Left ventricle myocardium inferior (tissue), 1 donor: ENCODE results near the gene TBC1D4. TPM values are rescaled to one million over a fixed set of nuclear protein-coding genes. Genes with fewer than 3 reads are reported as not detected.

ENCODE experiments used
- DNase-seq: peaks from one replicate; pipeline ENCODE4 v3.0.0-alpha.2; 2020
- H3K27ac ChIP-seq: fragments of 200-600 bp; replicated peaks from 2 replicates; pipeline ENCODE4 v1.8.0; 2021
- H3K27me3 ChIP-seq: fragments of 200-600 bp; 2 replicates; pipeline ENCODE4 v1.8.0; 2021; ENCODE audit warnings: low read depth
- H3K36me3 ChIP-seq: fragments of 200-600 bp; 2 replicates; pipeline ENCODE4 v1.8.0; 2021
- H3K4me1 ChIP-seq: fragments of 200-600 bp; 2 replicates; pipeline ENCODE4 v1.8.0; 2021
- H3K4me3 ChIP-seq: fragments of 200-600 bp; 2 replicates; pipeline ENCODE4 v1.8.0; 2021; ENCODE audit warnings: mild to moderate bottlenecking, moderate library complexity
- H3K9me3 ChIP-seq: fragments of 200-600 bp; replicated peaks from 2 replicates; pipeline ENCODE4 v1.8.0; 2021
- CTCF ChIP-seq: fragments of 200-600 bp; IDR thresholded peaks from 2 replicates; pipeline ENCODE4 v1.8.0; 2021; ENCODE audit warnings: antibody characterized with exemption, mild to moderate bottlenecking, borderline replicate concordance
- intact Hi-C: fragments of 100-400 bp; cut with micrococcal nuclease; formaldehyde crosslinking; loops from one replicate; pipeline ENCODE4 v1.11.0; 2022
- total RNA-seq: library from RNA; stranded (reverse); fragmentation: NEBNext Ultra II Directional; extraction: Animal tissue kit (Norgen Biotek cat#: 25700); gene quantifications from one replicate; pipeline ENCODE4 v1.2.1, GENCODE V29; 2021
- donor health status: DM: no; HTN: yes; CAD: no; lungs with severe emphysema.

Gene TBC1D4
- total RNA-seq, 1 donor from 2014 or later, result 97.5 TPM

DNA sequence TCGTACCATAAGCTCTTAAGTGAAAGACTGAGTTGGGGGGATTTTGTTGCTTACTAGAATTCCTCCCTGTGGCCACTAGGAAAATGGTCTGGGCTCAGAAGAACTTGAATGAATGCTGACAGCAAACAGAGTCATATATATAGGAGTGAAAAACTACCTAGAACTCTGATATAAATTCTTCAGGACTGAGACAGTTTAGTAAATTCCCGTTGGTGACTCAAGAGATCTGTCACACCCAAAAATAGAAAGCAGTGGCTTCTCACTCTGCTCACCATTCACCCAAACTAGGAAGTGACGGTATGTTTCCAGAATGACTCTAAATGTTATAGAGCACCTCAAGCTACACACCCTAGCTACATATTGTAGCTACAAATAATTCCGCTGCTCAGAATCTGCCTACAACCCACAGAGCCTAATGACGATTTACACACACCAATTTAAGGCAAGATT is 116.2 kb downstream of the TBC1D4 start:
- Histone ChIP-seq H3K4me1 (peaks cover 88% of the 10 kb centered on the region), H3K4me3 (peak overlapping the region; percentile 50), H3K9me3 (no peaks in the 10 kb centered on the region), H3K27ac (peak overlapping the region; percentile 83), H3K27me3 (no peaks in the 10 kb centered on the region), H3K36me3 (peaks cover 10% of the 10 kb centered on the region)
- peak; percentile 14 for TF ChIP-seq CTCF
- intact Hi-C loops, result no loop called here
- no peak for DNase-seq

DNA sequence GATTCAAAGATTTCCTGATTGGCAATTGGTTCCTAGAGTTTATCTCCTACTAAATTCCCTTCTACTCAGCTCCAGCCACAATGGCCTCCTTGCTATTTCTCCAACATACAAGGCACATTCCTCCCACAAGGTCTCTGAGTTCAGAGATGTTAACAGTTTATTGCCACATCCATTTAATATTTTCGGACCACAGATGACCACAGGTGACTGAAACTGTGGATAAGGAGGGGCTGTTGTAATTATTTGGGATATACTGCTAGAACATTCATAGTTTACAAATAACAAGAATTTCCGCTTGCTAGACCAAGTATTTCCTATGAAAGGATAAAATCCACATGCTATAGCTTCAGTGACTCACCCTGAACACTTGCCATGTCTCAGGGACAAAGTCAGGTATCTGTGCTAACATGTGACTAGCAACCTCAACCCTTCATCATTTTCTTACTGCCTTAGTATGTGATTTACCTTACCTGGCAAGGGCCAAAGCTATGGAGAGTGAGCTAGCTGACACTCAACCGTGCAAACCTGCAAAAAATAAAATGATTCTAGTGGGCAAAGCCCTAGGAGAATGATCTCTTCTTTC is 117.7 kb downstream of the TBC1D4 start:
- Histone ChIP-seq H3K36me3 (peaks cover 10% of the 10 kb centered on the region), H3K9me3 (no peaks in the 10 kb centered on the region), H3K27ac (peak overlapping the region; percentile 83), H3K4me3 (no peak overlapping the region), H3K4me1 (peaks cover 73% of the 10 kb centered on the region), H3K27me3 (no peaks in the 10 kb centered on the region)
- no peak for DNase-seq
- intact Hi-C loops, result no loop called here
- no peak for TF ChIP-seq CTCF

DNA sequence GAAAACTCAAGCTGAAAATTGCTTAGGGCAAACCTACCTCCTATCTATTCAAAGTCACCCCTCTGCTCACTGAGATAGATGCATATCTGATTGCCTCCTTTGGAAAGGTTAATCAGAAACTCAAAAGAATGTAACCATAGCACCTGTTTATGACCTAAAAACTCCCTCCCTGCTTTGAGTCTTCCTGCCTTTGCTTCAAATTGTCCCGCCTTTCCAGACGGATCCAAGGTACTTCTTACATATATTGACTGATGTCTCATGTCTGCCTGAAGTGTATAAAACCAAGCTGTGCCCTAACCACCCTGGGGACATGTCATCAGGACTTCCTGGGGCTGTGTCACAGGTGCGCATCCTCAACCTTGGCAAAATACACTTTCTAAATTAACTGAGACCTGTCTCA is 118.6 kb downstream of the TBC1D4 start:
- H3K9me3 ChIP-seq, result no peaks in the 10 kb centered on the region
- TF ChIP-seq CTCF, result no peak
- intact Hi-C loops, result no loop called here
- peak overlapping the region; percentile 29 for H3K27ac ChIP-seq
- no peak for DNase-seq
- H3K36me3 ChIP-seq, result peaks cover 10% of the 10 kb centered on the region
- H3K4me1 ChIP-seq, result peaks cover 64% of the 10 kb centered on the region
- no peak overlapping the region for H3K4me3 ChIP-seq
- no peaks in the 10 kb centered on the region for H3K27me3 ChIP-seq

DNA sequence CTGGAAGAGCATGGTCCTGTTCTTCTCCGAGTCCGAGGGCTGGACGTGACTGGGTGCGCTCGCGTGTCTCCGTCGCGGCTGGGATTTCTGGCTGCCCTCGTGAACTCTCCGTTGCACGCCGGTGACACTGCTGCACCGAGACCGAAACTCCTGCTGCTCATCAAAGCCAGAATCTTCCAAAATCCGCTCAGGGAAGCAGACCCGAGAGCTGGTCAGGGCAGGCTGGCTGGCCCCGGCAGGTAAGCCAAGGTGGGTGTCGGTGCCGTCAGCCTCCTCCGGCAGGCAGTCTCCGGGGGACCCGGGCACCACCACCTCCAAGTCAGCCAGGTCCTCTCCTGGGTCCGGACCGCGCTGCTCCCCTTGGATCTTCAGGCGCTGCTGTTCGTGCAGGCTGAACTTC is 119.9 kb downstream of the TBC1D4 start:
- no peak for DNase-seq
- H3K9me3 ChIP-seq, result no peaks in the 10 kb centered on the region
- intact Hi-C loops, result no loop called here
- H3K27me3 ChIP-seq, result no peaks in the 10 kb centered on the region
- H3K4me3 ChIP-seq, result no peak overlapping the region
- H3K27ac ChIP-seq, result peak overlapping the region; percentile 10
- peaks cover 10% of the 10 kb centered on the region for H3K36me3 ChIP-seq
- H3K4me1 ChIP-seq, result peaks cover 51% of the 10 kb centered on the region
- no peak for TF ChIP-seq CTCF

DNA sequence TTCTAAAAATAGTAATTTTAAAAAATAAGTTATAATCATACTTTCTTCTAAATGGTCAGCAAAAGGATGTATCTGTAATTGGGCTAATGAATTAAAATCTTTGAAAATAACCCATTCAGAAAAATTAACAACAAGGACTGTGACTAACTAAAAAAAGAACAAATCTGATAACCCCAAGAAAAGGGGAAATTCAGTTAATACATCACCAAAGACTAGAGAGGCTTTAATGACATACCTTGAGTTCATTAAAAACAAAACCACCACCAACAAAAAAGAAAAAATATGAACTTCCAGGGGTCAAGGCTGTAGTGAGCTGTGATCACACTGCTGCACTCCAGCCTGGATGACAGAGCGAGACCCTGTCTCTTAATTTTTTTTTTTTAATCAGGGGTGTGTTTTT is 121.8 kb downstream of the TBC1D4 start:
- TF ChIP-seq CTCF, result no peak
- H3K27ac ChIP-seq, result no peak overlapping the region
- no peaks in the 10 kb centered on the region for H3K9me3 ChIP-seq
- peaks cover 45% of the 10 kb centered on the region for H3K4me1 ChIP-seq
- no peak for DNase-seq
- no peaks in the 10 kb centered on the region for H3K27me3 ChIP-seq
- intact Hi-C loops, result no loop called here
- peaks cover 21% of the 10 kb centered on the region for H3K36me3 ChIP-seq
- no peak overlapping the region for H3K4me3 ChIP-seq
